A204.1 (cell line): ENCODE data around the gene CEACAM21.
"Not testable (repeated sequence)": the region's sequence is repeated elsewhere in the genome, so short reads cannot be mapped to it uniquely, and the experiment has no call there.

Source experiments
- FAIRE-seq: peaks from 2 replicates; lab custom pipeline; 2012; peaks lifted over from hg19 to GRCh38; lab: Jason Lieb, UNC

The CEACAM21 gene

DNA sequence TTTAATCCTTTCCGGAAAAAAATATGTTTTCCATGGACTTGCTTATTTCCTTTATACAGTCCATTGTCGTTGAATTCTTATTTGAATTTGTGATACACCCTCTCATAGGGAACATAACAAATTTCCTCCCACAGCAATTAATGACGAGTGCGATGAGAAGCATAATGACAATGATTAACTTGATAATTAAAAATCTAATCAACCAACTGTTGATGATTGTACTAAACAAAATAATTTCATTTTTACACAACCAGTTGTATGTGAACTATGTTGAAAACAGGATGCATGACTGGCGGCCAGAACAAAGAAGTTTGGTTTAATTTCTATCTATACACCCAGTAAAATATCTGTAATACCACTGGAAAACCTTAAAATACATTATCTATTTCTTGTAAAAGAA, 26.1 kb upstream of the CEACAM21 start:
- no peak for FAIRE-seq

DNA sequence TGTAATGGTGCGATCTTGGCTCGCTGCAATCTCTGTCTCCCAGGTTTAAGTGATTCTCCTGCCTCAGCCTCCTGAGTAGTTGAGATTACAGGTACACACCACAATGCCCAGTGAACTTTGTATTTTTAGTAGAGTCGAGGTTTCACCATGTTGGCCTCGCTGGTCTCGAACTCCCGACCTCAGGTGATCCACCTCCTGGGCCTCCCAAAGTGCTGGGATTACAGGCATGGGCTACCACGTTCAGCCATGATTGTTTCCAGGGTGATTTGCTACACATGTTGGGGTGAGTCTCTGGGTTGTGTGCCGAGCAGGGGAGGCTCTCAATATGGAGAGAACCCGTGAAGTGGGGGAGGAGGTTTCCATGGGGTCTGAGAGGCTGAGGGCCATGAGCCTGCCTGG, 24.8 kb upstream of the CEACAM21 start:
- no peak for FAIRE-seq

- no peak for FAIRE-seq
Observed at GRCh38 chr19:41551711-41552110, 24.3 kb upstream of the CEACAM21 start.

- FAIRE-seq, result no peak
Observed at GRCh38 chr19:41552558-41552957, 23.4 kb upstream of the CEACAM21 start.

GRCh38 chr19:41553804-41554203, 22.2 kb upstream of the CEACAM21 start:
- FAIRE-seq, result no peak

DNA sequence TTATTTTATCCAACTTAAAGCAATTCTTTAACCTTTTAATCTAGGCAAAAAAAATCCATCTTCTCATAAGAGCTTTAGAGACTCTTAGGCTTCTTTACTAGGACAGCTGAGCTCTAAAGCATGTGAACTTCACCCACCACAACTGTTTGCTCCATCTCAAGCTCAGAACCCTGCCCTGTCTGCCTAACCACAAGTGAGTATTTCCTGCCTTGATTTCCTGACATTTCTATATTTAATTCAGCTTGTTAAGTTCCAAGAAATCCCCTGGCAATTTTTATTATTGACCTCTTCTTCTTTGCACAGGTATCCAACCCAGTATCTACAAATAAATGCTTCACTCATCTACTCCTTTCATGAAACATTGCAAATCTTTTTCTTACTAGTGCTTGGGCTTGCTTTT, 21.1 kb upstream of the CEACAM21 start:
- FAIRE-seq, result no peak

GRCh38 chr19:41555748-41556147, 20.2 kb upstream of the CEACAM21 start:
- FAIRE-seq, result no peak

- FAIRE-seq, result no peak
Observed at GRCh38 chr19:41563854-41564514, 12.0 kb upstream of the CEACAM21 start.

- FAIRE-seq, result no peak
Observed at GRCh38 chr19:41564515-41565378, 11.2 kb upstream of the CEACAM21 start.

- no peak for FAIRE-seq
Observed at GRCh38 chr19:41565379-41565720, 10.6 kb upstream of the CEACAM21 start.

- FAIRE-seq, result no peak
Observed at GRCh38 chr19:41566001-41566400, 10.0 kb upstream of the CEACAM21 start.

DNA sequence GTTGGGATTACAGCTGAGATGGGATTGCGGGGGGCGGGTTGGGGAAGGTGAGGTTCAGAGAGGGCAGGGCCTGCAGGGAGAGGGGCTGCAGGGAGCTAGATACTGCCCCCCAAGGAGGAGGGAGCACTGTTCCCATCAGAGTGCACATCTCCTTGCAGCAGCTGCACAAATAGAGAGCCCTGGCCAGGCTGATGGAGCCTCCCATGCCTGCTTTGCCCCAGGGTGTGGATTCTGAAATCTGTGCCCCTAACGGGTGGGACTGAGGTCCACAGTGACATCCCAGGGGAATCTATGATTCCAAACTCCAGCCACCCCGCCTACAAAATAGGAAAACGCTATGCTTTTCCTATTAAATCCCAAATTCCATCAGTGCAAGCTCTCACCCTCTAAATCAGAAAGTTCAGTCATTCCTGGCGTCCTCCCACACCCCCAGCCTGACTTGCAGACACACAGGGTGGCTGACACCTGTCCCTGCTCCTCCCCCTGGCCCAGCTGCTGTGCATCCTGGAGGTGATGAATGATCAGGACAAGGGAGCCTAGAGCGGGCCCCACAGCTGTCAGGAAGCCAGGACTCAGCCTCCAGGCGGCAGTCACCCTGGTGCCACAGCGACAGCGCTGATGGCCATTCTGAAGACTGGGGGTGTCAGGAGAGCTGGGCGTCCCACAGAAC, 6.3 kb upstream of the CEACAM21 start:
- FAIRE-seq, result no peak

- FAIRE-seq, result no peak
Observed at GRCh38 chr19:41570179-41570578, 5.8 kb upstream of the CEACAM21 start.

- no peak for FAIRE-seq
Observed at GRCh38 chr19:41570639-41571112, 5.3 kb upstream of the CEACAM21 start.

GRCh38 chr19:41577144-41577830, 1.3 kb downstream of the CEACAM21 start:
- no peak for FAIRE-seq

GRCh38 chr19:41577833-41578232, 1.9 kb downstream of the CEACAM21 start:
- no peak for FAIRE-seq

DNA sequence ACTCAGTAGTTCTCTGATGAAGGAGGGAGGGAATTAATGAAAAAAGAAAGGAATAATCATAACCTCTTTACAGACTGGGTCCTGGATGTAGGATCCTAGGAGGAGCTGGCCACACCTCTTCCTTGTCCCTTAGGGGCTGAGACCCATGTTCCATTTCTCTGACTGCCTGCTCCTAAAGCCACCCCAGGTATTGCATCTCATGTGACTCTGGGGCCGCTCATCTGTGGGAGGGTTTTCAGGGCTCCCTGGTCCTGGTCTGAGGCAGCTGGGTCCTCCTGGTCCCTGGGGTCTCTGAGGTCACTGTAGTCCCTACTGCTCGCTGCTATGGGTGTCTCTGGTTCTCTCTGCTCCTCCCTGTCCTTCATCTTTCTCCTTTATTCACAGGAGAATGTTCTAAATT, 2.9 kb downstream of the CEACAM21 start:
- FAIRE-seq, result no peak

- not testable (repeated sequence) for FAIRE-seq
Observed at GRCh38 chr19:41581068-41581467, 5.1 kb downstream of the CEACAM21 start.

GRCh38 chr19:41582577-41583182, 6.7 kb downstream of the CEACAM21 start:
- not testable (repeated sequence) for FAIRE-seq

DNA sequence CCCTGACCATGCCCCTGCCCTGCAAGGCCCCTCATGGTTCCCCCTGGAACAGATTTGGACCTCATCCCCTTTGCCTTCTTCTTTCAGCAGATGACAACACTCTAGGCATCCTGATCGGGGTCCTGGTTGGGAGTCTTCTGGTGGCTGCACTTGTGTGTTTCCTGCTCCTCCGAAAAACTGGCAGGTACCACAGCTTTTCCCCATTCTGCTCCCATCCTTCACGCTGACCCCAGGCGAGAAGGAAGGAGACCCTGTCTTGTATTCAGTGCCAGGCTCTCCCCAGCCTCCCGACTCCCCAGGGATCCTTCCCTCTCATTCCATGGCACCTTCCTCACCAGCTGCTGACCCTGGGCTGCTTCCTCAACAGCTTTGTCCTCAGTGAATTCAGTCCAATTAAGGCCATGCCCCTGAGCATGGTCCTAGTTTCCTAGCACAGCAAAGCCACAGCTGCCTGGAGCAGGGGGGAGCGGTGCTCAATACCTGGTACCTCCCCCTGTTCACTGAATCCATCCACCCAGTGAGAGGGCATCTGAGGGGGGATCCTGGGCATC, 8.4 kb downstream of the CEACAM21 start:
- no peak for FAIRE-seq

GRCh38 chr19:41584931-41585330, 9.0 kb downstream of the CEACAM21 start:
- FAIRE-seq, result no peak

DNA sequence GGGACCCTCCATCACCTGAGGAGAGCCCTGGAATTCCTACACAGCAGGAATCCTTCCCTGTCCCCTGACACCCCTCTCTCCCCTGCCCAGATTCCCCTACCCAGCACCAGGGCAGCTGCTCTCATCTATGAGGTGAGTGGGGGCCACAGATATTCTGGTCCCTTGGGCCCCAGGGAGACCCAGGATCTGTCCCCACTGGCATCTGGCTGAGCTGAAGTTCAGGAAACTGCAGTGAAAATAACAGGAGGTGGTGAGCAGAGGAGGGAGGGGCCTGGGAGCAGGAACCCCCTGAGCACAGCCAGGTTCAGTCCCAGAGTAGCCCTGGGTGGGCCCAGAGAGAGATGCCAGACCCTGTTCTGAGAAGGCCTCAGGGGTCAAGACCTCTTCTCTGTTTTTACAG, 10.1 kb downstream of the CEACAM21 start:
- no peak for FAIRE-seq
